Measurements from ENCODE around the gene NDEL1.

NDEL1 gene

GRCh38 chr17:8480011-8480976 is 44.6 kb downstream of the NDEL1 start:
- no peak for DNase-seq

- no peak for DNase-seq
Measured at GRCh38 chr17:8481089-8481488, 45.4 kb downstream of the NDEL1 start.

GRCh38 chr17:8481703-8482102 is 46.0 kb downstream of the NDEL1 start:
- DNase-seq = no peak

- no peak for DNase-seq
Measured at GRCh38 chr17:8482546-8482945, 46.9 kb downstream of the NDEL1 start.

GRCh38 chr17:8484465-8484864 is 48.8 kb downstream of the NDEL1 start:
- DNase-seq = no peak

- DNase-seq = no peak
Measured at GRCh38 chr17:8485491-8485890, 49.8 kb downstream of the NDEL1 start.

- no peak for DNase-seq
Measured at GRCh38 chr17:8487130-8487645, 51.5 kb downstream of the NDEL1 start.

- no peak for DNase-seq
Measured at GRCh38 chr17:8487743-8488142, 52.1 kb downstream of the NDEL1 start.

- no peak for DNase-seq
Measured at GRCh38 chr17:8488491-8488890, 52.8 kb downstream of the NDEL1 start.

- no peak for DNase-seq
Measured at GRCh38 chr17:8488901-8489300, 53.2 kb downstream of the NDEL1 start.

- no peak for DNase-seq
Measured at GRCh38 chr17:8489841-8490240, 54.2 kb downstream of the NDEL1 start.

- no peak for DNase-seq
Measured at GRCh38 chr17:8490256-8491023, 54.8 kb downstream of the NDEL1 start.

GRCh38 chr17:8492121-8492520 is 56.4 kb downstream of the NDEL1 start:
- DNase-seq = no peak

- no peak for DNase-seq
Measured at GRCh38 chr17:8494021-8494420, 58.3 kb downstream of the NDEL1 start.

- no peak for DNase-seq
Measured at GRCh38 chr17:8494506-8495111, 58.9 kb downstream of the NDEL1 start.

- DNase-seq = no peak
Measured at GRCh38 chr17:8496081-8496480, 60.4 kb downstream of the NDEL1 start.

GRCh38 chr17:8499171-8499570 is 63.5 kb downstream of the NDEL1 start:
- DNase-seq = no peak

- DNase-seq = no peak
Measured at GRCh38 chr17:8499614-8500013, 63.9 kb downstream of the NDEL1 start.

- DNase-seq = no peak
Measured at GRCh38 chr17:8500609-8501008, 64.9 kb downstream of the NDEL1 start.

GRCh38 chr17:8502126-8502525 is 66.4 kb downstream of the NDEL1 start:
- DNase-seq = no peak

GRCh38 chr17:8503368-8503767 is 67.7 kb downstream of the NDEL1 start:
- no peak for DNase-seq

- DNase-seq = no peak
Measured at GRCh38 chr17:8503807-8504206, 68.1 kb downstream of the NDEL1 start.

- DNase-seq = no peak
Measured at GRCh38 chr17:8504460-8505207, 69.0 kb downstream of the NDEL1 start.

Measured in stimulated activated CD4-positive, alpha-beta T cell treated with anti-CD3 and anti-CD28 coated beads, Interleukin-15, amount 100 ng/mL, for 24 hours (primary cell).